Posterior vena cava (tissue), 2 donors: ENCODE measurements around the gene SLU7. TPM values are rescaled to one million over a fixed set of nuclear protein-coding genes. Genes with fewer than 3 reads are reported as not detected.
"Not testable (repeated sequence)": the region's sequence is repeated elsewhere in the genome, so short reads cannot be mapped to it uniquely, and the experiment has no call there.

Source experiments
- DNase-seq: peaks from one replicate; pipeline ENCODE4 v3.0.0-alpha.2; 2020; ENCODE audit warnings: low spot score
- intact Hi-C, 2 donors: fragments of 100-400 bp; cut with DNase I; formaldehyde crosslinking; loops; one replicate each; pipeline versions ENCODE4 v1.14.1 to v1.14.2; 2022 to 2023
- total RNA-seq, 2 donors: library from RNA; stranded (reverse); fragmentation: NEBNext Ultra II Directional; extraction: Animal tissue kit (Norgen Biotek cat#: 25700); gene quantifications; one replicate each; pipeline ENCODE4 v1.2.1, GENCODE V29; 2021
- donor health status: DM: yes; HTN: yes; CAD: no.
- donor health status: DM: yes; HTN: yes; CAD: no.

The SLU7 gene
- total RNA-seq, 2 donors from 2014 or later = 35.8 to 47.5 TPM

GRCh38 chr5:160452795-160453194 lies 33.9 kb upstream of the SLU7 start:
- intact Hi-C loops = no loop called here

GRCh38 chr5:160452036-160452435 lies 33.2 kb upstream of the SLU7 start:
- no peak for DNase-seq
- intact Hi-C loops = no loop called here

More at GRCh38 chr5:160452795-160453194, 33.9 kb upstream of the SLU7 start:
- DNase-seq = no peak

GRCh38 chr5:160451281-160451680 lies 32.4 kb upstream of the SLU7 start:
- intact Hi-C loops = no loop called here
- DNase-seq = no peak

GRCh38 chr5:160450164-160450932 lies 31.5 kb upstream of the SLU7 start:
- intact Hi-C loops = no loop called here

DNA sequence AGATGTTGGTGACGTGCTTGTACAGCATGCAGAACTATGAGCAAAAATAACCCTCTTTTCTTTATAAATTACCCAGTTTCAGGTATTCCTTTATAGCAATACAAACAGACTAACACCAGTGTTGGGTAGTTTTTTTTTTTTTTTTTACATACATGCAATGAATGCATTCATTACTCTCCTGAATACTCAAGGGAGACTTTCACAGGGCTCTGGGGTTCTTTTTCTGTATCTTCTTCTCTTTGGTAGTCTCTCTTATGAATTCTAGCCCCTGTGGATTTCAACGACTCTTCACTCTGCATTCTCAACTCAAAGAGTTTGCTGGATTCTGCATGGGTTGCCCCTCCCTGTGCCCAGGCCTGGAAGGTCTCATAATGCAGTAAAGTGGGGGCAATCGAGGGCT lies 30.6 kb upstream of the SLU7 start:
- intact Hi-C loops = no loop called here
- no peak for DNase-seq

More at GRCh38 chr5:160450164-160450932, 31.5 kb upstream of the SLU7 start:
- no peak for DNase-seq

DNA sequence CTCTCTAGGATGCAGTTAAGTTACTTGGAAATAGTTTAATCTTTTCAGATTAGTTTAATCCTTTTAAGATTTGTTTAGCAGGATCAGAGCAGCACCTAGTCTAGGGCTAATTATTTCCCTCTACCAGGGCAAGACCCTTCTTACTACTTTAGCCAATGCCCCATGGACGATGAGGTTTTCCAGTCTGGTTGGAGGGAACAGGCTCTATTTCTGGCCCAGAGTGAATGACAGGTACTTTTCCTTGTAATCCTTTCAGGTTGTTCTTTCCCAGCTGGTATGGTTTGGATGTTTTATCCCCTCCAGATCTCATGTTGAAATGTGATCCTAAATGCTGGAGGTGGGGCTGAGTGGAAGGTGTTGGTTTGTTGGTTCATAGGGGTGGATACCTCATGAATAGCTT lies 30.0 kb upstream of the SLU7 start:
- DNase-seq = no peak
- intact Hi-C loops = no loop called here

- intact Hi-C loops = no loop called here
- DNase-seq = no peak
Measured at GRCh38 chr5:160445751-160446150, 26.9 kb upstream of the SLU7 start.

- DNase-seq = no peak
- intact Hi-C loops = no loop called here
Measured at GRCh38 chr5:160445132-160445531, 26.3 kb upstream of the SLU7 start.

DNA sequence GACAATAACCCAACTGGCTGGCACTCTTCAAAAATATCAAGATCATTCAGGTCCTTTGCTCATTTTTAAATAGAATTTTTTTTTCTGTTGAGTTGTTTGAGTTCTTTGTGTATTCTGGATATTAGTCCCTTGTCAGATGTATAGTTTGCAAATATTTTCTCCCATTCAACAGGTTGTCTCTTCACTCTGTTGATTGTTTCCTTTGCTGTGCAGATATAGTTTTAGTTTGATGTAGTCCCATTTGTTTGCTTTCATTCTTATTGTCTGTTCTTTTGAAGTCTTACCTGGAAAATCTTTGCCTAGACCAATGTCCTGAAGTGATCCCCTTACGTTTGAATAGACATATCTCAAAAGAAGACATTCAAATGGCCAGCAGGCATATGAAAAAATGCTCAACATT lies 25.5 kb upstream of the SLU7 start:
- intact Hi-C loops = no loop called here
- DNase-seq = no peak

DNA sequence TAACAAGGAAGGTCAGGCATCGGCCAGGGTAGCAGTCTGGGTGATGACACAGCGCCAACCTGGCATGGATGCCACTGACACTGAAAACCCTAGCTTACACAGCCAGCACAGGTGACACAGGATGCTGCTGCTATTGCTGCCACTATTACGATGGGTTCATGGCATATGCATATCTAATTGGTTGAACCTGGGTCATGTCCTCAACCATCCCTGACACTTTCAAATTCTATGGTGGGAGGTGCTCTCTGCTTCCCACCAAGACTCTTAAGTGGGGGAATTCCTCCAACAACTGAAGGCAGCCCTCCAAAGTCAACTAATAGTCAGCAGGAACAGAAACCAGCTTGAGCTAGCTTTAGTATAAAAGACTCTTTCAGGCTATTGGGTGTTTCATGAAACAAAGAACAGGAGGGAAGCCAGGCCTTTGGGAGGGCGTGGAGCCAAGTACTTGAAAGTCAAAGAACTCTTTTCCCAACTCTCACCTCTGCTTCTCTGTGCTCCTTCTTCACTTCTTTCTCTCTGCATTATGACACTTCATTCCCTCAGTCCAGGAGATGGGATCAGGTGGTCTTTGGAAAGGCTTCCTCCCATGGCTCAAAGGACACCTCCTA lies 24.0 kb upstream of the SLU7 start:
- intact Hi-C loops = no loop called here

DNA sequence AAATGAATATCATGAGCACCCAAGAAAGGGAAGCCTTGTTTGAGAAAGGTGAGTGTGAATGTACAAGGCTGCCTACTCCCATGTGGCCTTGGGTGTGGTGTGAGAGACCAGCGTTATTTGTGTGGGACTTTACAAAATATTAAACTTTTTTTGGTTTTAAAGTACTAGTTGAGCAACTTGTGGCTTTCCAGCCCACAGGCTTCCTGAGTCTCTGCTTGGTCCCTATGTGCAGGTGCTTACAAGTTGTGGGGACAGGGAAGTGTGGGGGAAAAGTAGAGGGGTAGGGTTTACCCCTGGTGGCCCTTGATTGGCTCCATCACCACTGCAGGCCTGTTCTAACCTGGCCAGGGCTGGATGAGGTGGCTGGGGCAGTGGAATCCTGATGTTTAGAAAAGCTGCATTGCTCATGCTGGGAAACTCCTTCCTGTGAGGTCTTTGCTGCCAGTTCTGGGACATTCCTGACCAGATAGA lies 22.5 kb upstream of the SLU7 start:
- no peak for DNase-seq
- intact Hi-C loops = no loop called here

More for the DNA sequence above, 24.0 kb upstream of the SLU7 start:
- DNase-seq = no peak

GRCh38 chr5:160439205-160439600 lies 20.3 kb upstream of the SLU7 start:
- DNase-seq = peak; percentile 95
- intact Hi-C loops = no loop called here

DNA sequence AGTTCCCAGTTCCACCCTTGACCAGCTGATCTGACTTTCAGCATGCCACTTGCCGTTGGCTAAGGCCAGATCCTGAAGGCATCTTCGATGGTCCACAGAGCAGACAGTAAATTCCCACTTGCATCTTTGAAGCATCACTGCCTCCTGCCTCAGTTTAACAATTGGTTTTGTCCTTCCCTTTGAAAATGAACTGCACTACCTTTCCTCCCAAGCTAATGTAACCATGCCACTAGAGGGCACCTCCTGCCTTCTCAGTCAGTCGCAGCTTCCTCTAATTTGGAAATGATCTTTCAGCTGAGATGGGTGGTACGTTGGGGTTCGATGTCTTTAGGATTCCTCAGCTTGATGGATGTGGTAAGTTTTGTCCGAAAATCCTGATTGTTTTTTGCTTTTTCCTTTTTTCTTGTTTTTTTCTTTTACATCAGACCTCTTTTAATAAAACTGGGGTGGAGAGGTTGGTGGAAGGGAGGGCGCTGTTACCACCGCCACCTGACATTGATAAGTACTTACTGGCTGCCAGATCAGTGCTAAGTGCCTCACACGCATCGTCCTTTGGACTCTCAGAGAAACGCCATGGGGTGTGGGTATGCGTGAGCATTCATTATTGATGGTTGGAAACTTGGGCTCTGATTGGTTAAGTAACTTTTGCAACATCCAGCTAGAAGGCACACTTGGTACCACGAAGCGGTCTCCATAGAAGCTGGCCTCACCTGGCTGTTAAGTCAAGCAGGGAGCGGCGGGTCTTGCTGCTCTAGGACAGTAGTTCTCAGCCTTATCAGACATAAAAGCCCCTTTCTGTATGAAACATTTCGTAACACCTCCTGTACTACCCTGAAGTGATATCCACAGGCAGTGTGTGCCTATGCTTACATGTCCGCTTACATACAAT lies 19.7 kb upstream of the SLU7 start:
- DNase-seq = no peak
- intact Hi-C loops = no loop called here

GRCh38 chr5:160437271-160437670 lies 18.4 kb upstream of the SLU7 start:
- no peak for DNase-seq
- intact Hi-C loops = no loop called here

- intact Hi-C loops, DNase-seq: not testable (repeated sequence)
Measured at GRCh38 chr5:160436661-160437060, 17.8 kb upstream of the SLU7 start.

- DNase-seq = no peak
- intact Hi-C loops = no loop called here
Measured at GRCh38 chr5:160436017-160436416, 17.1 kb upstream of the SLU7 start.

DNA sequence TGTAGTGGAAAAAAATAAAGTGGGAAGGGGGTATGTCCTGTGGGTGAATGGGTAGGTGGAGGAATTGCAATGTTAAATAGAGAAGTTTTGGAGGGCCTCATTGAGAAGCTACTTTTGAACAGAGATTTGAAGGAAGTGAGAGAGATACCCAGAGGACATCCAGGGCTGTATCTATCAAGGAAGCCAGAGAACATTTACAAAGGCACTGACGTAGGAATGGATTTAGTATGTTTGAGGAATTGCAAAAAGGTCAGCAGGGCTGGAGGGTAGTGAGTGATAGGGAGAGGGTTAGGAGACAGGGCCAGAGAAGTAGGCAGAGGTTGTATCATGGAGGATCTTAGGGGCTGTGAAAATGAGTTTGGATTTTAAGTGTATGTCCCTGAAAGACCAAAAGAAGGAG lies 16.7 kb upstream of the SLU7 start:
- intact Hi-C loops = no loop called here

DNA sequence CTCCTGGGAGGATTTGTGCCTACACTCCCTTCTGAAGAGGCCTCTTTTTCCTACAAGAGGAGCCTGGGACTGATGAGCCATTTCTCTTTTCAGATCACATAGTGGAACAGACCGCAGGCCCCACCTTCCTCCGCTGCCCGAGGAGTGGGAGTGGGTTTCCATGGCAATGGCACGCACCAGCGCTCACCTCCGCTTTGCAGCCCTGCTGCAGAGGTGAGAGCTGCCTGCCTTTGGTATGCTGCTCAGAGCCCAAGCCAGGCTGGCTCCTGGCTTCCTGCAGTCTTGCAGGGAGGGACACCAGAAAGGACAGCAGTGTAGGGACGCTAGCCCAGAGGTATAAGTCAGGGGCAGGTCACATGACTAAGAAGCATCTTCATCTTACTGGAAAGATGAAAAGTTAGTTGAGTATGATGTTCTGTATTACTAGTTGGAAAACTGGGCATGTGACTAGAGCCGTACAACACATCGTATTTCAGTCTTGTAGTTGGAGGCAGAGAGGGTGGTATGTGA lies 15.2 kb upstream of the SLU7 start:
- DNase-seq = no peak
- intact Hi-C loops = no loop called here

More for the DNA sequence above, 16.7 kb upstream of the SLU7 start:
- DNase-seq = no peak

DNA sequence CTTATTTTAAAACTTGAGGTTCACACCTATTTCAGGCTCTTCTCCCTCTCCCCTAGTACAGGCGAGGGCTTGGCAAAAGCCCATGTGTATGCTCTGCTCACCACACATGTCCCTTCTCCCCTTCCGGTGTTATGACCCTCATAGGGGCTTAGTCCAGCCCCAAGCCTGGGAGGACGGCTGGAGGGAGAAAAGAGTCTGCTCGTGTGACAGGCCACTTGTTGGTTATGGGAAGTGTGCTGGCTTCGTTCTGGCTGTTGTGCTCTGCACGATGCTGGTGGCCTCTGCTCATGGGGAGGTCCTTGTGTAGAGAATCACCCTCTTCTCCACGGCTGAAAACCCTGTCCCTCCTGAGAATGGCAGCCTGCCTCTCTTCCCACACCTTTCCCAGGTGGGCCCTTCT lies 13.9 kb upstream of the SLU7 start:
- intact Hi-C loops = no loop called here
- DNase-seq = no peak

- DNase-seq = no peak
- intact Hi-C loops = no loop called here
Measured at GRCh38 chr5:160432196-160432595, 13.3 kb upstream of the SLU7 start.
